Thoracic aorta (tissue), 2 donors: ENCODE results near the gene HHEX. TPM values are rescaled to one million over a fixed set of nuclear protein-coding genes. Genes with fewer than 3 reads are reported as not detected.
"Not testable (repeated sequence)": the region's sequence is repeated elsewhere in the genome, so short reads cannot be mapped to it uniquely, and the experiment has no call there.

ENCODE experiments used
- ATAC-seq: fragments of 150-250 bp; one replicate; pipeline ENCODE4 v1.8.0; 2017; ENCODE audit warnings: low read depth; ENCODE audit not compliant: insufficient number of reproducible peaks, low FRiP score
- DNase-seq: peaks from one replicate; pipeline ENCODE4 v3.0.0-alpha.2; 2020; ENCODE audit warnings: low spot score
- H3K27ac ChIP-seq, 2 donors: fragments of 200-600 bp; sonication (generic); 1 replicate in 1 of 2; 2 replicates in 1 of 2; pipeline ENCODE4 v1.5.1; 2016; ENCODE audit warnings: mild to moderate bottlenecking in 2 of 2, moderate library complexity in 2 of 2
- H3K27me3 ChIP-seq: fragments of 200-600 bp; sonication (generic); replicated peaks from 2 replicates; pipeline ENCODE4 v1.6.0; 2016; ENCODE audit warnings: mild to moderate bottlenecking; ENCODE audit not compliant: insufficient read depth
- H3K36me3 ChIP-seq: fragments of 200-600 bp; sonication (generic); one replicate; pipeline ENCODE4 v1.5.1; 2016
- H3K4me1 ChIP-seq, 2 donors: fragments of 200-600 bp; sonication (generic); 1 replicate in 1 of 2; 2 replicates in 1 of 2; pipeline versions ENCODE4 v1.5.1 to v1.6.0; 2016; ENCODE audit warnings: low read depth in 2 of 2, mild to moderate bottlenecking in 1 of 2; ENCODE audit not compliant: control insufficient read depth in 1 of 2
- H3K4me3 ChIP-seq: fragments of 200-600 bp; sonication (generic); 2 replicates; pipeline ENCODE4 v1.5.1; 2016; ENCODE audit warnings: mild to moderate bottlenecking
- H3K9me3 ChIP-seq: fragments of 200-600 bp; sonication (generic); 2 replicates; pipeline ENCODE4 v1.5.1; 2016
- total RNA-seq, 2 donors: library from RNA; depleted of rRNA; stranded (reverse); fragments of >200 nt; gene quantifications; one replicate each; pipeline versions ENCODE4 v1.1.0 to v1.2.3, GENCODE V29; 2016
- TF ChIP-seq, protein P1 (sequence below): fragments of 200-600 bp; sonication (generic); IDR thresholded peaks from one replicate; pipeline ENCODE4 v1.5.1; 2019; ENCODE audit warnings: antibody characterized with exemption

HHEX gene
- total RNA-seq, 2 donors from 2014 or later, result 6.2 to 10.9 TPM

DNA sequence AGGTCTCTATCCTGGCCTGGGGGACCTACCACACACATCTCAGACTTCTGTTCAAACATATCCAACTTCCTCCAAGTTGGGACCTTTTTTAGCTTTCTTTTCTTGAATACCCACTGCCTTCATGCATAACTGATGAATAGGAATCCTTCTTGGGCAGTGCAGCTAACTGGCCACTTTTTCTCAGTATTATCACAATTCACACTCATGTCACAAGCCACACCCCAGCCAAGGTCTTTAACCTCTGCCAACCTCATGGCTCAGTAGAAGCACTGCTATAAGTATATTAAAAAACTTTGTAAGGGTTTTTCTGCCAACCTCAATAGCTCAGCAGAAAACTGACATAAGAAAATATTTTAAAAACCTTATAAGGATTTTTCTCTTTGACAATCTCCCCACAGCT, 44.5 kb downstream of the HHEX start:
- ATAC-seq, result no peak
- H3K27ac ChIP-seq, result no peak overlapping the region

DNA sequence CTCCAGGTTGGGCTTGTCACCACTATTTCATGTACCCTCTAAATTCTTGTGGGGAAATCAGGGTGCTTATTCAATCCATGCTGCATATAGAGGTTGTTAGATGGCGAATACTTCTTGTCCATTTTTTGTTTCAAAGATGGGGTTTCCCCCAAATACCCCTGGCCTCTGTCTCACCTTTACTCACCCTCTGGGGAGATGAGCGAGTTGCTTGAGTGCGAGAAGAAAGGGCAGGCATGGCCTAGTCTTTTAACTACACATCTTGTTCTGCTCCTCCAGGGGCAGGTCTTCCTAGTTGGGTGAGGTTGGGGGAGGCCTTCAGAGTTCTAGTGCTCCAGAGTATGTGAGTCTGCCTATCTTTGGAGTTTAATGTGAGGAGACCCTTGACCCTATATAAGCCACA, 46.2 kb downstream of the HHEX start:
- TF ChIP-seq, protein P1, sequence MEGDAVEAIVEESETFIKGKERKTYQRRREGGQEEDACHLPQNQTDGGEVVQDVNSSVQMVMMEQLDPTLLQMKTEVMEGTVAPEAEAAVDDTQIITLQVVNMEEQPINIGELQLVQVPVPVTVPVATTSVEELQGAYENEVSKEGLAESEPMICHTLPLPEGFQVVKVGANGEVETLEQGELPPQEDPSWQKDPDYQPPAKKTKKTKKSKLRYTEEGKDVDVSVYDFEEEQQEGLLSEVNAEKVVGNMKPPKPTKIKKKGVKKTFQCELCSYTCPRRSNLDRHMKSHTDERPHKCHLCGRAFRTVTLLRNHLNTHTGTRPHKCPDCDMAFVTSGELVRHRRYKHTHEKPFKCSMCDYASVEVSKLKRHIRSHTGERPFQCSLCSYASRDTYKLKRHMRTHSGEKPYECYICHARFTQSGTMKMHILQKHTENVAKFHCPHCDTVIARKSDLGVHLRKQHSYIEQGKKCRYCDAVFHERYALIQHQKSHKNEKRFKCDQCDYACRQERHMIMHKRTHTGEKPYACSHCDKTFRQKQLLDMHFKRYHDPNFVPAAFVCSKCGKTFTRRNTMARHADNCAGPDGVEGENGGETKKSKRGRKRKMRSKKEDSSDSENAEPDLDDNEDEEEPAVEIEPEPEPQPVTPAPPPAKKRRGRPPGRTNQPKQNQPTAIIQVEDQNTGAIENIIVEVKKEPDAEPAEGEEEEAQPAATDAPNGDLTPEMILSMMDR, result no peak
- H3K4me1 ChIP-seq, result no peaks in the 10 kb centered on the region
- no peaks in the 10 kb centered on the region for H3K9me3 ChIP-seq
- no peak overlapping the region for H3K27ac ChIP-seq
- H3K36me3 ChIP-seq, result no peaks in the 10 kb centered on the region
- no peak overlapping the region for H3K4me3 ChIP-seq
- DNase-seq (no peak), ATAC-seq (no peak)
- H3K27me3 ChIP-seq, result no peaks in the 10 kb centered on the region

More for the DNA sequence above, 44.5 kb downstream of the HHEX start:
- H3K9me3 ChIP-seq, result no peaks in the 10 kb centered on the region
- no peak for DNase-seq
- H3K4me1 ChIP-seq, result no peaks in the 10 kb centered on the region
- no peaks in the 10 kb centered on the region for H3K27me3 ChIP-seq
- no peak overlapping the region for H3K4me3 ChIP-seq
- H3K36me3 ChIP-seq, result no peaks in the 10 kb centered on the region
- TF ChIP-seq, protein P1, result no peak

DNA sequence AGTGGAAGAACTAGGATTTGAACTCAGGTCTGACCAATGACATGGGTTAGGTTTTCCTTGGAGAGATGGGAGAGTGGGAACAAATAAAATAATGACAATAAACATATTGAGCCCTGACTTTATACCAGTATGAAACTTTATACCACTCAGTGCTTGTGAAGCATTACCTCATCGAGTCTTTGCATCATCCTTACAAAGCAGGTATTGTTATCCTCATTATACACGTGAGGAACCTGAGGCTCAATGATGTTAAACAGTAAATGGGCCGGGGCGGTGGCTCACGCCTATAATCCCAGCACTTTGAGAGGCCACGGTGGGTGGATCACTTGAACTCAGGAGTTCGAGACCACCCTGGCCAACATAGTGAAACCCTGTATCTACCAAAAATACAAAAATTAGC, 47.7 kb downstream of the HHEX start:
- no peak overlapping the region for H3K27ac ChIP-seq
- no peaks in the 10 kb centered on the region for H3K27me3 ChIP-seq
- no peak overlapping the region for H3K4me3 ChIP-seq
- ATAC-seq (no peak), DNase-seq (no peak)
- no peaks in the 10 kb centered on the region for H3K36me3 ChIP-seq
- H3K4me1 ChIP-seq, result no peaks in the 10 kb centered on the region
- TF ChIP-seq, protein P1, result no peak
- H3K9me3 ChIP-seq, result no peaks in the 10 kb centered on the region

DNA sequence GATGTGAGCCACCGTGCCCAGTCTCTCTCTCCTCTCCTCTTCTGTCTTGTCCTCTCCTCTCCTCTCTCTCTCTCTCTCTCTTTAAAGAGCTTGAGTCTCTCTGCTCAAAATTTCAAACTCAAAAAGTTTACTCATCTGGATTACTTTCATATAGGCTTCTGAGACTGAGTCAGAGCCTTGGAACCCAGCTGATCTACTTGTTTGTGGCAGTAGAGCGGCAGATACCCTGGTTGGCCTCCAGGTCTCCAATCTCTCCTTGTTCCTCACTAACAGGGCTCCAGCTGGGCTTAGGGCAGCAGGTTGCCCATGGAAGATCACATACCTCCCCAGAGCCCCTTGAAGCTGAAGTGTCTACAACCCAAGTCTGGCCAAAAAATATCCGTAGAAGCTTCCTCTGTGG, 51.0 kb downstream of the HHEX start:
- Histone ChIP-seq H3K4me1 (no peaks in the 10 kb centered on the region), H3K9me3 (no peaks in the 10 kb centered on the region), H3K4me3 (no peak overlapping the region), H3K36me3 (no peaks in the 10 kb centered on the region), H3K27ac (no peak overlapping the region), H3K27me3 (no peaks in the 10 kb centered on the region)
- no peak for DNase-seq
- TF ChIP-seq, protein P1, result no peak
- ATAC-seq, result no peak

DNA sequence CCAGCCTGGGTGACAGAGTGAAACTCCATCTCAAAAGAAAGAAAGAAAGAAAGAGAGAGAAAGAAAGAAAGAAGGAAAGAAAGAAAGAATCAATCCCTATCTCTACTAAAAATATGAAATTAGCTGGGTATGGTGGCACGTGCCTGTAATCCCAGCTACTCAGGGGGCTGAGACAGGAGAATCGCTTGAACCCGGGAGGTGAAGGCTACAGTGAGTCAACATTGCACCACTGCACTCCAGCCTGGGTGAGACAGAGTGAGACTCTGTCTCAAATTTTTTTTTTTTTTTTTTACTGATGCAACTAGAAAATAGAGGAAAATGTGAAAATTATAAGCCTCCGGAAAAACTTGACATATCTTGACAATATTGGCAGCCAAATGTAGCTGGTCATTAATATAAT, 52.0 kb downstream of the HHEX start:
- not testable (repeated sequence) for DNase-seq, H3K36me3 ChIP-seq, H3K27ac ChIP-seq, H3K4me3 ChIP-seq, ATAC-seq, H3K4me1 ChIP-seq, H3K9me3 ChIP-seq, H3K27me3 ChIP-seq
